Neural progenitor cell (in vitro differentiated cells): ENCODE measurements around the gene USP32. TPM values are rescaled to one million over a fixed set of nuclear protein-coding genes. Genes with fewer than 3 reads are reported as not detected.
"Not testable (repeated sequence)": the region's sequence is repeated elsewhere in the genome, so short reads cannot be mapped to it uniquely, and the experiment has no call there.

ENCODE experiments used
- DNase-seq: peaks from one replicate; pipeline ENCODE4 v3.0.0-alpha.2; 2016; ENCODE audit warnings: low spot score
- H2AFZ ChIP-seq: fragments of 200-600 bp; sonication (generic); replicated peaks from 2 replicates; pipeline ENCODE4 v1.6.1; 2016; ENCODE audit warnings: antibody characterized with exemption
- H3F3A ChIP-seq: fragments of 200-600 bp; sonication (generic); 2 replicates; pipeline ENCODE4 v1.6.1; 2016; ENCODE audit warnings: antibody characterized with exemption, low read depth
- H3K27ac ChIP-seq: fragments of 200-600 bp; sonication (generic); 2 replicates; pipeline ENCODE4 v1.5.1; 2016; ENCODE audit warnings: mild to moderate bottlenecking
- H3K27me3 ChIP-seq: fragments of 200-600 bp; sonication (generic); 2 replicates; pipeline ENCODE4 v1.6.1; 2016; ENCODE audit warnings: mild to moderate bottlenecking, moderate library complexity
- H3K36me3 ChIP-seq: fragments of 200-600 bp; sonication (generic); 2 replicates; pipeline ENCODE4 v1.5.1; 2016
- H3K4me1 ChIP-seq: fragments of 200-600 bp; sonication (generic); 2 replicates; pipeline ENCODE4 v1.6.1; 2016; ENCODE audit warnings: mixed run types
- H3K4me2 ChIP-seq: fragments of 200-600 bp; sonication (generic); 2 replicates; pipeline ENCODE4 v1.6.1; 2016
- H3K4me3 ChIP-seq: fragments of 200-600 bp; sonication (generic); 2 replicates; pipeline ENCODE4 v1.5.1; 2016
- H3K79me2 ChIP-seq: fragments of 200-600 bp; sonication (generic); 2 replicates; pipeline ENCODE4 v1.6.1; 2016; ENCODE audit warnings: low read depth
- H3K9ac ChIP-seq: fragments of 200-600 bp; sonication (generic); 2 replicates; pipeline ENCODE4 v1.6.1; 2016
- H3K9me3 ChIP-seq: fragments of 200-600 bp; sonication (generic); 2 replicates; pipeline ENCODE4 v1.5.1; 2016; ENCODE audit warnings: low read depth
- H4K20me1 ChIP-seq: fragments of 200-600 bp; sonication (generic); 2 replicates; pipeline ENCODE4 v1.6.1; 2016; ENCODE audit warnings: low read depth
- H3K27ac Mint-ChIP-seq: 3 replicates; pipeline ENCODE4 v1.8.0; 2021; ENCODE audit warnings: mixed read lengths
- H3K27me3 Mint-ChIP-seq: 2 replicates; pipeline ENCODE4 v1.8.0; 2022; ENCODE audit warnings: low read depth, mild to moderate bottlenecking, inconsistent platforms, moderate library complexity, mixed read lengths; ENCODE audit not compliant: insufficient read depth
- H3K36me3 Mint-ChIP-seq: 3 replicates; pipeline ENCODE4 v1.8.0; 2021; ENCODE audit warnings: mixed read lengths
- H3K4me1 Mint-ChIP-seq: 3 replicates; pipeline ENCODE4 v1.8.0; 2021; ENCODE audit warnings: mixed read lengths
- H3K4me3 Mint-ChIP-seq: 3 replicates; pipeline ENCODE4 v1.8.0; 2021; ENCODE audit warnings: mild to moderate bottlenecking, moderate library complexity, mixed read lengths
- H3K9me3 Mint-ChIP-seq: 3 replicates; pipeline ENCODE4 v1.8.0; 2020; ENCODE audit warnings: mixed read lengths
- CTCF ChIP-seq: fragments of 200-600 bp; sonication (generic); IDR thresholded peaks from 2 replicates; pipeline ENCODE4 v1.5.1; 2017; ENCODE audit warnings: antibody characterized with exemption, mild to moderate bottlenecking
- EZH2 ChIP-seq: fragments of 200-600 bp; sonication (generic); IDR thresholded peaks from 2 replicates; pipeline ENCODE4 v1.6.1; 2017; ENCODE audit warnings: antibody characterized with exemption, mild to moderate bottlenecking, moderate library complexity
- EZH2phosphoT487 ChIP-seq: fragments of 200-600 bp; sonication (generic); IDR thresholded peaks from 2 replicates; pipeline ENCODE4 v1.6.1; 2017; ENCODE audit warnings: antibody characterized with exemption
- total RNA-seq: library from RNA; depleted of rRNA; stranded (reverse); fragments of >200 nt; gene quantifications from 2 replicates; pipeline ENCODE4 v1.2.3, GENCODE V29; 2015; ENCODE audit warnings: low replicate concordance

USP32 gene
- total RNA-seq, 1 donor from 2014 or later: 45.0 TPM

DNA sequence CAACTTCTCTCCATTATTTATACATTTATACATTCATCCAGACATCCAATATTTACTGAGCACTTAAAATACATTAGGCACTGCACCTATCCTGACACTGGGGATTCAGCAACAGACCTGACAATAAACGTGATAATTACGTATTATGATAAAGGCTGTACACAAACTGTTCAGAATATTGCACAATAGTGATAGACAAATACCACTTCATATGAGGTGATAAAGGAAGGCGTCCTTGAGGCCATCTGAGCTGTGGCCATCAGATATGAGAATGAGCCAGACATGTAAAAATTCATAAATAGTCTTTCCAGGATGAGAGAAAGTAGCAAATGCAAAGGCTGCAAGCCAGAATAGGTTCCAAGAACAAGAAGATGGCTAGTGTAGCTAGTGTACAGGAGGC, 8.6 kb downstream of the USP32 start:
- H3K9me3 Mint-ChIP-seq: no peaks in the 10 kb centered on the region
- peaks cover 28% of the 10 kb centered on the region for H3F3A ChIP-seq
- peaks cover 79% of the 10 kb centered on the region for H3K79me2 ChIP-seq
- H3K27me3 Mint-ChIP-seq: no peaks in the 10 kb centered on the region
- peaks cover 3% of the 10 kb centered on the region for H3K36me3 ChIP-seq
- DNase-seq: no peak
- no peaks in the 10 kb centered on the region for H3K36me3 Mint-ChIP-seq
- peaks cover 42% of the 10 kb centered on the region for H4K20me1 ChIP-seq
- H2AFZ ChIP-seq: no peak overlapping the region
- no peaks in the 10 kb centered on the region for H3K27me3 ChIP-seq
- H3K4me2 ChIP-seq: no peak overlapping the region
- no peak overlapping the region for H3K27ac Mint-ChIP-seq
- H3K4me1 ChIP-seq: peaks cover 37% of the 10 kb centered on the region
- H3K9me3 ChIP-seq: no peaks in the 10 kb centered on the region
- no peak overlapping the region for H3K27ac ChIP-seq
- no peak for TF ChIP-seq CTCF
- TF ChIP-seq EZH2phosphoT487: no peak
- TF ChIP-seq EZH2: no peak
- no peak overlapping the region for H3K4me3 ChIP-seq
- no peak overlapping the region for H3K4me3 Mint-ChIP-seq
- H3K9ac ChIP-seq: no peak overlapping the region
- peaks cover 20% of the 10 kb centered on the region for H3K4me1 Mint-ChIP-seq

DNA sequence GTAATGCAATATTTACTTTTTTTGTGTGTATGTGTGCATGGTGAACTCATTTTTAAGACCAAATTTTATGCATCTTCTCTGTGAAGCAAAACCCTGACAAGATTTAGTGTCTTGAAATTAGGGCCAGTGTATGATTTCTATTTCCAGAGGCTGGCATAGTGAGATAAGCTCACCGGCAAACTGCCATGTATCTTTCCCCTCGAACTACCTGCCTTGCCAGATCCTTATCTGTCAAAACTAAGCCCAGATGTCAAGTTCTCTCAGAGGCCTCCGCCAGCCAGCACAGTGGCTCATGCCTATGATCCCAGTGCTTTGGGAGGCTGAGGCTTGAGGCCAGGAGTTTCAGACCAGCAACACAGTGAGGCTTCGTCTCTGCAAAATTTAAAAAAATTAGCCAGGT, 10.0 kb downstream of the USP32 start:
- peaks cover 24% of the 10 kb centered on the region for H3K4me1 ChIP-seq
- peaks cover 30% of the 10 kb centered on the region for H4K20me1 ChIP-seq
- no peak overlapping the region for H3K9ac ChIP-seq
- no peak overlapping the region for H3K4me3 ChIP-seq
- H2AFZ ChIP-seq: no peak overlapping the region
- DNase-seq: no peak
- peaks cover 3% of the 10 kb centered on the region for H3K36me3 ChIP-seq
- H3K9me3 ChIP-seq: no peaks in the 10 kb centered on the region
- no peaks in the 10 kb centered on the region for H3K9me3 Mint-ChIP-seq
- H3K27ac ChIP-seq: no peak overlapping the region
- peaks cover 77% of the 10 kb centered on the region for H3K79me2 ChIP-seq
- no peak overlapping the region for H3K27ac Mint-ChIP-seq
- H3K27me3 Mint-ChIP-seq: no peaks in the 10 kb centered on the region
- no peaks in the 10 kb centered on the region for H3K27me3 ChIP-seq
- H3F3A ChIP-seq: peaks cover 21% of the 10 kb centered on the region
- H3K36me3 Mint-ChIP-seq: no peaks in the 10 kb centered on the region
- TF ChIP-seq CTCF (no peak), EZH2phosphoT487 (no peak), EZH2 (no peak)
- no peak overlapping the region for H3K4me2 ChIP-seq
- H3K4me3 Mint-ChIP-seq: no peak overlapping the region
- H3K4me1 Mint-ChIP-seq: peaks cover 14% of the 10 kb centered on the region

- H3K36me3 Mint-ChIP-seq, H3K4me3 Mint-ChIP-seq, H2AFZ ChIP-seq, H3K27me3 Mint-ChIP-seq, H3K9ac ChIP-seq, H3K27me3 ChIP-seq, H3K9me3 Mint-ChIP-seq, H3F3A ChIP-seq, DNase-seq, H3K4me1 Mint-ChIP-seq, H3K27ac ChIP-seq, H3K4me3 ChIP-seq, H3K27ac Mint-ChIP-seq, H3K4me1 ChIP-seq, H3K9me3 ChIP-seq, H3K36me3 ChIP-seq, H3K4me2 ChIP-seq: not testable (repeated sequence)
- peaks cover 54% of the 10 kb centered on the region for H3K79me2 ChIP-seq
- peaks cover 15% of the 10 kb centered on the region for H4K20me1 ChIP-seq
Measured at GRCh38 chr17:60379461-60379860, 12.5 kb downstream of the USP32 start.

DNA sequence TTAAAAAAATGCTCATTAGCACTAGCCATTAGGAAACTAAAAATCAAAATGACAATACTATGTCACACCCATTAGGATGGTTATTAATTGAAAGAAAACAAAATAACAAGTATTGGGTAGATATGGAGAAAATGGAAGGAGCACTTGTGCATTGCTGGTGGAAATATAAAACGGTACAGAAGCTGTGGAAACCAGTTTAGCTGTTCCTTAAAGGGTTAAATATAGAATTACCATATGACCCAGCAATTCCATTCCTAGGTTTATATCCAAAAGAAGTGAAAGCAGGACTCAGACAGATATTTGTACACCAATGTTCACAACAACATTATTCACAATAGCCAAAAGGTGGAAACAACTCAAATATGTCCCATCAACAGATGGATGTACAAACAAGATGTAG, 13.7 kb downstream of the USP32 start:
- H3K4me1 ChIP-seq, H4K20me1 ChIP-seq, H3K27ac ChIP-seq, H3K4me3 ChIP-seq, H3K9me3 ChIP-seq, H3K27me3 ChIP-seq, H3F3A ChIP-seq, H3K4me3 Mint-ChIP-seq, H3K9ac ChIP-seq, DNase-seq, H3K36me3 Mint-ChIP-seq, H3K27me3 Mint-ChIP-seq, H3K4me1 Mint-ChIP-seq, H3K36me3 ChIP-seq, H3K9me3 Mint-ChIP-seq, H3K4me2 ChIP-seq, H2AFZ ChIP-seq, H3K27ac Mint-ChIP-seq: not testable (repeated sequence)
- peaks cover 52% of the 10 kb centered on the region for H3K79me2 ChIP-seq
